Loucy (cell line): ENCODE measurements around the gene CCDC47.
"Not testable (repeated sequence)": the region's sequence is repeated elsewhere in the genome, so short reads cannot be mapped to it uniquely, and the experiment has no call there.

Source experiments
- H2AFZ ChIP-seq: fragments of 200-600 bp; sonication (generic); 2 replicates; pipeline ENCODE4 v1.6.0; 2016; ENCODE audit warnings: antibody characterized with exemption, mild to moderate bottlenecking, low read length, moderate library complexity
- H3F3A ChIP-seq: fragments of 200-600 bp; 2 replicates; pipeline ENCODE4 v1.6.0; 2016; ENCODE audit warnings: antibody characterized with exemption, low read depth, mild to moderate bottlenecking
- H3K27me3 ChIP-seq: fragments of 200-600 bp; sonication (generic); 2 replicates; pipeline ENCODE4 v1.6.1; 2014; ENCODE audit warnings: low read length, mild to moderate bottlenecking; ENCODE audit not compliant: insufficient read depth, poor library complexity, severe bottlenecking
- H3K36me3 ChIP-seq: fragments of 200-600 bp; sonication (generic); 2 replicates; pipeline ENCODE4 v1.6.1; 2016; ENCODE audit warnings: low read length; ENCODE audit not compliant: insufficient read depth
- H3K4me1 ChIP-seq: fragments of 200-600 bp; sonication (generic); 2 replicates; pipeline ENCODE4 v1.5.1; 2014; ENCODE audit warnings: low read length, mild to moderate bottlenecking; ENCODE audit not compliant: insufficient read depth, poor library complexity, severe bottlenecking
- H3K4me2 ChIP-seq: fragments of 200-600 bp; sonication (generic); 2 replicates; pipeline ENCODE4 v1.6.0; 2014; ENCODE audit warnings: antibody characterized with exemption, low read length, low read depth, mild to moderate bottlenecking; ENCODE audit not compliant: poor library complexity, severe bottlenecking
- H3K4me3 ChIP-seq: fragments of 200-600 bp; sonication (generic); 2 replicates; pipeline ENCODE4 v1.5.1; 2014; ENCODE audit warnings: low read length, mild to moderate bottlenecking, mixed read lengths; ENCODE audit not compliant: poor library complexity, severe bottlenecking
- H3K79me2 ChIP-seq: fragments of 200-600 bp; sonication (generic); 2 replicates; pipeline ENCODE4 v1.6.1; 2014; ENCODE audit warnings: low read length; ENCODE audit not compliant: insufficient read depth
- H3K9ac ChIP-seq: fragments of 200-600 bp; sonication (generic); 2 replicates; pipeline ENCODE4 v1.6.0; 2014; ENCODE audit warnings: mild to moderate bottlenecking, low read depth, low read length, moderate library complexity; ENCODE audit not compliant: poor library complexity, severe bottlenecking
- H3K9me2 ChIP-seq: fragments of 200-600 bp; sonication (generic); replicated peaks from 2 replicates; pipeline ENCODE4 v1.6.1; 2016; ENCODE audit warnings: low read depth, low read length, mixed read lengths
- H3K9me3 ChIP-seq: fragments of 200-600 bp; sonication (generic); 2 replicates; pipeline ENCODE4 v1.6.1; 2014; ENCODE audit warnings: mild to moderate bottlenecking, antibody characterized with exemption, low read length, low read depth; ENCODE audit not compliant: insufficient read depth
- H4K20me1 ChIP-seq: fragments of 200-600 bp; sonication (generic); 2 replicates; pipeline ENCODE4 v1.6.0; 2014; ENCODE audit warnings: antibody characterized with exemption, low read length, mild to moderate bottlenecking; ENCODE audit not compliant: insufficient read depth, poor library complexity, severe bottlenecking
- CTCF ChIP-seq: fragments of 200-600 bp; sonication (generic); conservative IDR thresholded peaks from 2 replicates; pipeline ENCODE4 v1.5.1; 2014; ENCODE audit warnings: mild to moderate bottlenecking, antibody characterized with exemption, low read length
- EZH2phosphoT487 ChIP-seq: fragments of 200-600 bp; IDR thresholded peaks from 2 replicates; pipeline ENCODE4 v1.6.1; 2018; ENCODE audit warnings: antibody characterized with exemption, mild to moderate bottlenecking, moderate library complexity, borderline replicate concordance

Gene CCDC47

GRCh38 chr17:63735691-63736090, 37.7 kb downstream of the CCDC47 start:
- peaks cover 12% of the 10 kb centered on the region for H3K79me2 ChIP-seq
- no peaks in the 10 kb centered on the region for H3K27me3 ChIP-seq
- no peaks in the 10 kb centered on the region for H4K20me1 ChIP-seq
- no peak overlapping the region for H3K9ac ChIP-seq
- H3F3A ChIP-seq, result no peaks in the 10 kb centered on the region
- no peaks in the 10 kb centered on the region for H3K9me2 ChIP-seq
- H2AFZ ChIP-seq, result no peak overlapping the region
- H3K36me3 ChIP-seq, result no peaks in the 10 kb centered on the region
- no peak overlapping the region for H3K4me2 ChIP-seq
- peaks cover 3% of the 10 kb centered on the region for H3K4me1 ChIP-seq
- H3K4me3 ChIP-seq, result no peak overlapping the region
- H3K9me3 ChIP-seq, result no peaks in the 10 kb centered on the region
- no peak for TF ChIP-seq EZH2phosphoT487
- no peak for TF ChIP-seq CTCF

DNA sequence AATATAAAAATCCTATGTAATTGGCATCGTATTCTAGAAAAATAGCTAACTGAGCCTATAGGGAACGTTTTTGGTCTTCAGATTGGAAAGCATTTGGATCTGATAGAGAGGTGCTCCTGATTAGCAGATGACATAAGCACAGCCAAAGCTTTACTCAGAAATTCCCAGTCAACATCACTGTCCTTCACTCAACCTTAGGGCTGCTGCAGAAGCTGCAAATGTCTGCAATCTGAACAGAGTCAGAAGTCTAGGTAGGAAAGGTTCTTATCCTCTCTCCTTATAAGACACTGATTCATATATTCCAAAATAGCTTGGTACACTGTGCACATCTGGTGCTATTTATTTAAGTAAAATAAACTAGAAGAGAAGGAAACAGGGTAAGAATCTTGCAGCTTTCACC, 51.0 kb downstream of the CCDC47 start:
- Histone ChIP-seq H3K79me2 (no peaks in the 10 kb centered on the region), H3K9me3 (no peaks in the 10 kb centered on the region), H3K4me3 (no peak overlapping the region), H3K36me3 (no peaks in the 10 kb centered on the region), H3K4me1 (no peaks in the 10 kb centered on the region), H3F3A (no peaks in the 10 kb centered on the region), H3K9me2 (no peaks in the 10 kb centered on the region), H4K20me1 (no peaks in the 10 kb centered on the region), H3K4me2 (no peak overlapping the region), H2AFZ (no peak overlapping the region), H3K9ac (no peak overlapping the region), H3K27me3 (no peaks in the 10 kb centered on the region)
- no peak for TF ChIP-seq EZH2phosphoT487
- TF ChIP-seq CTCF, result no peak

- not testable (repeated sequence) for H3K36me3 ChIP-seq, H2AFZ ChIP-seq, H3K79me2 ChIP-seq, H3F3A ChIP-seq, H3K4me1 ChIP-seq, H3K4me2 ChIP-seq, H3K9me3 ChIP-seq, H3K4me3 ChIP-seq, H3K9ac ChIP-seq, H4K20me1 ChIP-seq, H3K27me3 ChIP-seq, H3K9me2 ChIP-seq
These were observed 53.2 kb downstream of the CCDC47 start for GRCh38 chr17:63720194-63720593.

GRCh38 chr17:63718988-63719387, 54.4 kb downstream of the CCDC47 start:
- H2AFZ ChIP-seq, result no peak overlapping the region
- no peaks in the 10 kb centered on the region for H3K9me3 ChIP-seq
- no peaks in the 10 kb centered on the region for H3K27me3 ChIP-seq
- TF ChIP-seq CTCF (no peak), EZH2phosphoT487 (no peak)
- no peaks in the 10 kb centered on the region for H3K9me2 ChIP-seq
- H4K20me1 ChIP-seq, result no peaks in the 10 kb centered on the region
- H3K9ac ChIP-seq, result no peak overlapping the region
- H3K4me2 ChIP-seq, result no peak overlapping the region
- H3K4me3 ChIP-seq, result no peak overlapping the region
- no peaks in the 10 kb centered on the region for H3K4me1 ChIP-seq
- no peaks in the 10 kb centered on the region for H3F3A ChIP-seq
- no peaks in the 10 kb centered on the region for H3K79me2 ChIP-seq
- H3K36me3 ChIP-seq, result no peaks in the 10 kb centered on the region
